NCI-H187 treated with DMSO at 0.1 percent for 48 hours (cell line): ENCODE results near the gene NPR3.

Experiments used
- DNase-seq: peaks from one replicate; lab custom pipeline; 2025; lab: John Stamatoyannopoulos, UW

The NPR3 gene

GRCh38 chr5:32710550-32711361 lies at the start of gene NPR3:
TSS of gene NPR3 (plus strand) at chr5:32711321. CDS start at chr5:32711777, 456 bp downstream.
- DNase-seq, result no peak

GRCh38 chr5:32664523-32664922 lies 46.6 kb upstream of the NPR3 start:
- DNase-seq, result no peak

- no peak for DNase-seq
Observed at GRCh38 chr5:32668552-32668951, 42.6 kb upstream of the NPR3 start.

- DNase-seq, result no peak
Observed at GRCh38 chr5:32673272-32673671, 37.8 kb upstream of the NPR3 start.

GRCh38 chr5:32677023-32677422 lies 34.1 kb upstream of the NPR3 start:
- no peak for DNase-seq

GRCh38 chr5:32678472-32678871 lies 32.6 kb upstream of the NPR3 start:
- no peak for DNase-seq

- no peak for DNase-seq
Observed at GRCh38 chr5:32679218-32679617, 31.9 kb upstream of the NPR3 start.

GRCh38 chr5:32680183-32680582 lies 30.9 kb upstream of the NPR3 start:
- DNase-seq, result no peak

GRCh38 chr5:32683125-32683524 lies 28.0 kb upstream of the NPR3 start:
- no peak for DNase-seq

GRCh38 chr5:32684260-32684659 lies 26.9 kb upstream of the NPR3 start:
- DNase-seq, result no peak

- DNase-seq, result no peak
Observed at GRCh38 chr5:32686799-32687498, 24.2 kb upstream of the NPR3 start.

- no peak for DNase-seq
Observed at GRCh38 chr5:32687499-32687831, 23.7 kb upstream of the NPR3 start.

- no peak for DNase-seq
Observed at GRCh38 chr5:32690153-32690552, 21.0 kb upstream of the NPR3 start.

GRCh38 chr5:32690666-32691065 lies 20.5 kb upstream of the NPR3 start:
- DNase-seq, result no peak

GRCh38 chr5:32692036-32692746 lies 18.9 kb upstream of the NPR3 start:
- no peak for DNase-seq

- no peak for DNase-seq
Observed at GRCh38 chr5:32703957-32704356, 7.2 kb upstream of the NPR3 start.

- DNase-seq, result no peak
Observed at GRCh38 chr5:32707418-32707997, 3.6 kb upstream of the NPR3 start.

- no peak for DNase-seq
Observed at GRCh38 chr5:32708949-32709348, 2.2 kb upstream of the NPR3 start.

- DNase-seq, result no peak
Observed at GRCh38 chr5:32709750-32710549, 1.2 kb upstream of the NPR3 start.

GRCh38 chr5:32711362-32711680 lies 200 bp downstream of the NPR3 start:
- DNase-seq, result no peak

- DNase-seq, result no peak
Observed at GRCh38 chr5:32711681-32712480, 760 bp downstream of the NPR3 start.
